GM19238 (cell line): Measurements from ENCODE around the gene CRISP1.
A peak's percentile ranks its signal among the peaks of the same experiment; 100 is the strongest.
"Not testable (repeated sequence)": the region's sequence is repeated elsewhere in the genome, so short reads cannot be mapped to it uniquely, and the experiment has no call there.

Experiments used
- DNase-seq: peaks from one replicate; pipeline ENCODE4 v3.0.0; 2011; ENCODE audit warnings: low spot score; ENCODE audit not compliant: insufficient read length

CRISP1 gene

DNA sequence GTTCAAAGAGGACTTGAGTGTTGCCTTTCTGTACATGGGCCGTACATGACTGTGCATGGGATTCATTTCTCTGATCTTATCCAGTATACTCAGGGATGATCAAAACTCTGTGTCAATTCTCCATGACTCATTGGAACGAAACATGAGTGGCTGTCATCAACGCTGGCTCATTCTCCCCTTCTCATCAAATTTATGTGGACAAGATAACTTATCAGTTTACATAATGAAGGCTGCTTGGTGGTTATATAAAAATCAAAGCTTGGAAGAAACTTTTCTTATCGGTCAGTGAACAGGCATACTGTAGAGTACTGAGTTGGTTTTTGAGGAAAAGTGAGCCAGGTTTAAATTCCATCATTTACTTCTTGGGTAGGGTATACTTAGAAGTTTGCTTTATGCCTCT, 24.9 kb downstream of the CRISP1 start:
- no peak for DNase-seq

DNA sequence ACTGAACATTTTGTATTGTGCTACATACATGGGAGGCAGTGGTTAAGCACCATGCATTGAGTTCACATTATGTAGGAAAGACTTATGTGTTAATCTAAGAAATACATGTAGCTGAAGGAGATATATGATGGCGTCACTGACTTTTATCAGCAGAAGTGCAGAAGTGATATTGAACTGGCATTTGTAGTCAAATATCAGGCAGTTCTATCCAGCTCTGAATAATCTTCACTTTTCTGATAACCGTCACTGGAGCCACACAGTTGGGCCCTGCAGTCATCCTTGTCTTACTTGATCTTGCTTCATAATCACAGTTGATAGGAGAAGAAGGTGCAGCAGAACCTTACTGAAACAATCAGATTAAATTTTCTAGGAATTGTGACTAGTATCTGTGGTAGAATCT, 26.4 kb downstream of the CRISP1 start:
- DNase-seq = no peak

DNA sequence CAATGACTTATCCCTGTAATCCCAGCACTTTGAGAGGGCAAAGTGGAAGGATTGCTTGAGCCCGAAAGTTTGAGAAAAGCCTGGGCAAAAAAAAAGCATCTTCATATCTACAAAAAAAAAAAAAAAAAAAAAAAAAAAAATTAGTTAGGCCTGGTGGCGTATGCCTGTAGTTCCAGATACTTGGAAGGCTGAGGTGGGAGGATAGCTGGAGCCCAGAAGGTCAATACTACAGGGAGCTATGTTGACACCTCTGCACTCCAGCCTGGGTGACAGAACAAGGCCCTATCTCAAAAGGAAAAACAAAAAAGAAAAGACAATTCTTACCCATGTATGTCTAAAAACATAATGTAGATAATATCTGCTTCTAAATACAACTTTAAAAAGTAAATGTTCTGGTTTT, 27.2 kb downstream of the CRISP1 start:
- no peak for DNase-seq

DNA sequence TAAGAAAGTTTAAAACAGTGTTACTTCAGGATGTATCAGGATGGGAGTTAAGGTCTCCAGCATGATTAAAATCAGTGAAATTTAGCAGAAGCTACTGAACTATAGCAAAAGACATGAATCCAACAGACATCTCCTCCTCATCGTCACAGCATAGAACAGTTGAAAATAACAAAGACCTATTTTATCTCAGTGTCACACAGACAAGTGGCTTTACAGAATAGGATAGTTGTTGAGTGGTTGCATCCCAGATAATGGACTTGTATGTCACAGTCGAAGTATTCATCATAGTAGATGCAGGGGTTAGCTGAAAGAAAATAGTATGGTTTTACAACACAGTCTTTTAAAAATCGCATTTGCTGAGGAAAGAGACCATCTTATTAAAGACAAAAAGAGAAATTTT, 31.2 kb downstream of the CRISP1 start:
- DNase-seq = no peak

DNA sequence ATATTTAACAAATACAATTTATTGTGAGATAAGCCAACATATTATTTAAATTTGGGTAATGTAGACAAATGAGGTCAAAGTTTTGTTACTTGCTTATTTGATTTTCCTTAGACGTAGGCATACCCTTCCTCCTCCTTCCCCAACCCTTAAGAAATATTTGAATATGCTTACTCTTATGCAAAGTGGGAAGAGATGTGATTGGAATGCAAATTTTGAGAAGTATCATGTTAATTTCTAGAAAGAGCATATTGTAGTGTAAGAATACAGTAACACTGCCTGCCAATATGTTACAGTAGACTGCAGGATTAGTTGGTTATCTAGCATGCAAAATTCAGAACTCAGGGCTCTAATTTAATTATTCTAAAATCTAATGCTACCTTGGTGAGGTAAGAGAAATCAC, 32.9 kb downstream of the CRISP1 start:
- no peak for DNase-seq

DNA sequence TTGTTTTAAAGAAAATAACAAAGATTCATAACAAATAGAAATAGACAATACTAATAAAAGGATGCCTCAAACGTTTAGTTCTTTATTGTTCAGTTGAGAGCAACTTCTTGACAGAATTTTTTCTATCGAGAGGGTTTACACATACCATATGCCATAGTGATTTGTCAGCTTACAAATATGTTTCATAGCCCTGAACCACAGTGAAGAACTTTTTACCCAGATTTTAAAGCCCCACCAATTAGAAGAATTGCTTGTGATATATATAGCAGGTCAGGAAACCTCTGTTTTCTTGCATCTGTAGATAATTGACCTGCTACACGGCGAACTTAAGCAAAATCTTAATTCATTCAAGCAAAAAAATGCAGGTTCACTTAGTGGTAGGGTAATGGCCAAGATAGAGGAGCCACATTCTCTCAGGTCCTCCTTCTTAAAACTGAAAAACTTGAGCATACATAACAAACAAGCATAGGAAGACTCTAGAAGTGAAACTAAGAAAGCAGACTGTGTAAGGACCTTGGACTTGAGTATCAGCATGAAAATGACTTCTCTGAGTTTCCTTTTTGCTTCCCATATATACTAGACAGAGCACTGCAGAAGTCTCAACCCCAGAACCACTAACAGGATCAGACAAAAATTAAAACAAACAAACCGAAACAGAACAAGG, 39.5 kb downstream of the CRISP1 start:
- DNase-seq = peak; percentile 5

DNA sequence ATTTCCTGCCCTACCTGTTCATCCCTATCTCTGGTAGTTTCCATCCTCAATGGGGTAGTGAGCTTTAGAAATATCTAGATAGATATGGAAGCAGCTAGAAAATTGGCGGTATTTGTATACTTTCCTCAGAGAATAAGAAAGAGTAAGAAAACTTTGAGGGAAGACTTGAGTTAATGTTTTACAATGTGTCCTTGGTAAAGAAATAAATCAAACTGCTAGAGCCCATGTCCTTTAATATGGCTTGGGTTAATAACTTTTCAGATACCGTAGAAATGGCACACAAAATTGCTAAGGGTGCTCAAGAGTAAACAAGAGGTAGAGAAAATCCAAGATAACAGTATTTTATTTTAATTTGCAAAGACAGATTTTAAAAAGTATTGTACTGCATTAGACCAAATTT, 51.2 kb downstream of the CRISP1 start:
- no peak for DNase-seq

DNA sequence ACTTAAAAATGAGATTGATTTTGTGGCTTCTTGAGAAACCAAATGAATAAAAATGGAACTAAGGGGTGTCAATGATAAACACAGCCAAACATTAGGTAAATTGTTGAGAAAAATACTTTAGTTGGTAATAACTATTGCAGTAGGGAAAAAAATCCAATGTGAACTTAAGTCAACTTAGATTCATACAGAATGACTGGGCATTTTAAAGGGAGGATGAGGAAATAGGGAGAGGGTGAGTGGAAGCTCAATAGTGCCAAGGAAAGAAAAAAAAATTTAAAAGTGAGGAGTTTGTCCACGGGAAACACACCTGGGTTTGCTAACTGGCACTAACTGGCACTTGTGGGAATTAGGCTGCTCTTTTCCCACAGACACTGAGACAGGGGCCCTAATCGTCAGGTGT, 53.1 kb downstream of the CRISP1 start:
- no peak for DNase-seq

DNA sequence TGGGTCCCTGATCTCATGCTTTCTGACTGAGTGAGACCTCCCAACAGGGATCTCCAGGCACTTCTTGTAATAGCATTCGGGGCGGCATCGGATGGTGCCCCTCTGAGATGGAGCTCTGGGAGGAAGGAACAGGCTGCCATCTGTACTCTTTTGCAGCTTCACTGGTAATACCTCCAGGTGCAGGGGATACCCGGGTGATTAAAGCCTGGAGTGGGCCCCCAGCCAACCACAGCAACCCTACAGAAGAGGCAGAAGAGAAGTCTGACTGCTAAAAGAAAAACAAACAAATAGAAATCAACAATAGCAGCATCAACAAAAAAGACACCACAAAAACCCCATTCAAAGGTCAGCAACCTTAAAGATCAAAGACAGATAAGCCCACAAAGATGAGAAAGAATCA, 60.2 kb downstream of the CRISP1 start:
- no peak for DNase-seq

DNA sequence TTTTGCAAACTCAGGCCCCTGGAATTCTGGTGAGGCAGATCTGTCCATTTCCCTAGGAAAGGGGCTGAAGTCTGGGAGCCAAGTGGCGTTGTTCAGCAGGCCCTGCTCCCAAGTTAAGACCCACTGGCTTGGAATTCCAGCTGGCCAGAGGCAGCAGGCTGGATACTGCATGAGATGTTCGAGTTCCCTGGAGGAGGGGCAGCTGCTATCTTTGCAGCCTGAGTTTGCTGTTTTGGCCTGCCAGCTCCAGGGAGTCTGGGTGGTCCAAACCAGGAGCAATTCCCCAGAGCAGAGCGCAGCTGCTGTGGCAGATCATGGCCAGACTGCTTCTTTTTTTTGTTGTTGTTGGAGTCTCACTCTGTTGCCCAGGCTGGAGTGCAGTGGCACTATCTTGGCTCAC, 61.1 kb downstream of the CRISP1 start:
- DNase-seq = no peak

DNA sequence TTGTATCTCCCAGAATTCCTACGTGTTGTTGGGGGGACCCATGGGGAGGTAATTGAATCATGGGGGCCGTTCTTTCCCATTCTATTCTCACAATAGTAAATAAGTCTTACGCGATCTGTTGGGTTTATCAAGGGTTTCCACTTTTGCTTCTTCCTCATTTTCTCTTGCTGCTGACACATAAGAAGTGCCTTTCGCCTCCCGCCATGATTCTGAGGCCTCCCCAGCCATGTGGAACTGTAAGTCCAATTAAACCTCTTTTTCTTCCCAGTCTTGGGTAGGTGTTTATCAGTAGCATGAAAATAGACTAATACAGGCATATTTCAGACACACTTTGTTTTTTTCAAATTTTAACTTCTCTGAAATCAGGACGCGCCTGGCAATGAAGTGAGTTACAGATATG, 64.8 kb downstream of the CRISP1 start:
- DNase-seq = no peak

DNA sequence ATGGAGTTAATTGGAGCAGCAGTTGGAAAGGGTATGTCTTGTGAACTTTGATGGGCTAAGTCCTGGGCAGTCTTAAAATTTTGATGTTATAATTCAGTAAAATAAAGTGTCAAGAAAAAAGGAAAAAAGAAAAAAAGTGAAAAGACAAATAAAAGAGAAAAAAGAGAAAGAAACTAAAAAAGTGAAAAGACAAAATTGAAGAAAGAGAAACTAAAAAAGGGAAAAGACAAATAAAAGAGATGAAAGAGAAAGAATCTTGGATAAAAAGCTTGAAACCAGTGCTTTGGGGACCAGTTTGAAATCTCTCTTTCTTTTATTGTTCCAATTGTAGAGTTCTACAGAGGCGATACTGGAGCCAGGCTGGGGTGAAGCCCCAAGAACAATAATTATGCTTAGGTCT, 67.2 kb downstream of the CRISP1 start:
- no peak for DNase-seq

DNA sequence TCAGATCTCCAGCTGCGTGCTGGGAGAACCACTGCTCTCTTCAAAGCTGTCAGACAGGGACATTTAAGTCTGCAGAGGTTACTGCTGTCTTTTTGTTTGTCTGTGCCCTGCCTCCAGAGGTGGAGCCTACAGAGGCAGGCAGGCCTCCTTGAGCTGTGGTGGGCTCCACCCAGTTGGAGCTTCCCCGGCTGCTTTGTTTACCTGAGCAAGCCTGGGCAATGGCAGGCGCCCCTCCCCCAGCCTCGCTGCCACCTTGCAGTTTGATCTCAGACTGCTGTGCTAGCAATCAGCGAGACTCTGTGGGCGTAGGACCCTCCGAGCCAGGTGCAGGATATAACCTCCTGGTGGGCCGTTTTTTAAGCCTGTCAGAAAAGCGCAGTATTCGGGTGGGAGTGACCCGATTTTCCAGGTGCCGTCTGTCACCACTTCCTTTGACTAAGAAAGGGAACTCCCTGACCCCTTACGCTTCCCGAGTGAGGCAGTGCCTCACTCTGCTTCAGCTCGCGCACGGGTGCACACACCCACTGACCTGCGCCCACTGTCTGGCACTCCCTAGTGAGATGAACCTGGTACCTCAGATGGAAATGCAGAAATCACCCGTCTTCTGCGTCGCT, 69.4 kb downstream of the CRISP1 start:
- DNase-seq = not testable (repeated sequence)

DNA sequence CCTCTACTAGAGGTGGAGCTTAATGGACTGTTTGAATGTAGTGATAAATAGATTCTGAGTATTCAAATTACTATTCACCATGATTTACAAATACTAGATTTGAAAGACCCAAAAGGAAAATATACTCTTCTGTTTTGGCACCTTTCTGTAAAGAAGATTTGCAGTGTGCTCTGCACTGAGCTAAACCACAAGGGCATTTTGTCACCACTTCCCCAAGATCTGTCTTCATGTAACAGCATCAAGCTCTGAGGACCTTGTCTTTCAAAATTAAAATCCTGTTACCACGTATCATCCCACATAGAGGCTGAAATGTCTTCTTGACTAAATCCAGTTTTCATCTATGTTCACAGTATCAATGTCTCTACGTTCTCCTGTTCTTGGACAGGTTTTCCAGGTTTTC, 76.0 kb downstream of the CRISP1 start:
- no peak for DNase-seq

DNA sequence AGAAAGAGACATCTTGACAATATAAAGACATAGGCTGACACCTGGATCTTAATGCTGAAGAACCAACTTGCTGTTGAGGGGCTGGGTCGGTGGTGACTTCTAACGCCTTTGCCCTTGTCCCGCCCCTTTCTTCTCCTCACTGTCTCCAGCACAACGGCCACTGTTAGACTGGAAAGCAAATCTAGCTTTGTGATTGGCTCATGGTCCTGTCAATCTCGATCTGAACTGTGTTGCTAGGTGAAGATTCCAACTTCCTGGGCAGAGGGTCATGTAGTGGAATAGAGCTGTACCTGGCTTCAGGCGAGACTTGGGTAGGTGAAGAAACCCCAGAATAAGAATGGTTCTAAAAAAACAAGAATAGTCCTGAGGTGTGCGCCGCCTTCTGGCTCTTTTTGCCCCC, 79.2 kb downstream of the CRISP1 start, which contains the start of gene PGK2:
PGK2 (minus strand) TSS at position 110 of the 400 bp plus-strand sequence; CDS start at position 12, 98 bp downstream.
- no peak for DNase-seq

DNA sequence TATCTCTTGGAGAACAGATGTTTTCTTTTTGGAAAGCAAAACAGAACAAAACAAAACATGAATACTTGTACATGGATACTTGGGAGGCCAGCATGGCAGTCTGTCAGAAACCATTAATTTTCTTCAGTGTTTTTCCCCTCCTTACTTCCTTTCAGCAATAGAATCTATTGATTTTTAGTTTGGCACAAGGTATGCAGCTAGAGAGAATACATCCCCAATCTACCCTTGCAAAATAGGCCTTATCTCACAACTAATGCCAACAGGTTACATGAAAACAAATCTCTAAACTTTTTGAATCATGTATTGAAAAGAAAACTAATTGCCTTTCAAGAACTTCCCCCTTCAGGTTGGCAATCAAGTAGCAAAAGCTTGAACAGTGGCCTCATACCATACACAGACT, 82.1 kb downstream of the CRISP1 start:
- no peak for DNase-seq
